Activated effector memory CD4-positive, alpha-beta T cell treated with anti-CD3 and anti-CD28 coated beads, Interleukin-2, amount 50 U/mL, for 16 hours (primary cell): Measurements from ENCODE around the gene S100P.

Experiments used
- DNase-seq: peaks from one replicate; pipeline ENCODE4 v3.0.0-alpha.2; 2020

Gene S100P

GRCh38 chr4:6727081-6727942, 33.6 kb downstream of the S100P start:
- no peak for DNase-seq

GRCh38 chr4:6727943-6728250, 34.2 kb downstream of the S100P start:
- DNase-seq, result peak; percentile 10

GRCh38 chr4:6728320-6729029, 34.8 kb downstream of the S100P start:
- peak; percentile 45 for DNase-seq

GRCh38 chr4:6730603-6731317, 37.1 kb downstream of the S100P start:
- DNase-seq, result no peak

GRCh38 chr4:6731318-6731675, 37.6 kb downstream of the S100P start:
- no peak for DNase-seq

- no peak for DNase-seq
These were observed 38.1 kb downstream of the S100P start for GRCh38 chr4:6731780-6732179.

GRCh38 chr4:6732441-6733357, 39.0 kb downstream of the S100P start:
- no peak for DNase-seq

GRCh38 chr4:6733358-6734164, 39.9 kb downstream of the S100P start:
- peak; percentile 28 for DNase-seq

- DNase-seq, result no peak
These were observed 40.6 kb downstream of the S100P start for GRCh38 chr4:6734165-6734786.

GRCh38 chr4:6739920-6740319, 46.2 kb downstream of the S100P start:
- DNase-seq, result no peak

GRCh38 chr4:6740347-6740746, 46.7 kb downstream of the S100P start:
- DNase-seq, result peak; percentile 43

- no peak for DNase-seq
These were observed 48.8 kb downstream of the S100P start for GRCh38 chr4:6742507-6742906.

GRCh38 chr4:6742989-6743388, 49.3 kb downstream of the S100P start:
- no peak for DNase-seq
